Activated T-helper 1 cell treated with anti-CD3 and anti-CD28 coated beads, Interleukin-2, amount 50 U/mL, for 16 hours (primary cell): Measurements from ENCODE around the gene SLC23A2.

Source experiments
- DNase-seq, 2 donors: peaks; one replicate each; pipeline ENCODE4 v3.0.0-alpha.2; 2020; ENCODE audit warnings: low read depth in 1 of 2, low spot score in 1 of 2

SLC23A2 gene

GRCh38 chr20:4820806-4821518 lies 180.3 kb downstream of the SLC23A2 start:
- no peak for DNase-seq

DNA sequence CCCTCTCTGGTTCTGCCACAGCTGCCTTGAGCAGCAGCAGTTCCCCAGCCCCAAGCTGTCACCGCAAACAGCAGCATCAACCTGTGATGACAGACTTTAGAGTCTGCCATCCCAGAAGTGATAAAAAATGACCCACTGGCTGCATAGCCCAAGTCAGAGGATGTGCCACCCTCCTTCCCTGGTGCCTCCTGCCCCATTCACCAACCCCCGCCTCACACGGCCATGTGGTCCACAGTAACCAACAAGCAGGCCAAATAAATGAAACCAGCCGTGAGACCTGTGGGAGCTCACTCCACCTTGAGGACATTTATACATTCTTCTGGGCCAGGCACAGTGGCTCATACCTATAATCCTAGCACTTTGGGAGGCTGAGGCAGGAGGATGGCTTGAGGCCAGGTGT lies 181.4 kb downstream of the SLC23A2 start:
- no peak for DNase-seq

DNA sequence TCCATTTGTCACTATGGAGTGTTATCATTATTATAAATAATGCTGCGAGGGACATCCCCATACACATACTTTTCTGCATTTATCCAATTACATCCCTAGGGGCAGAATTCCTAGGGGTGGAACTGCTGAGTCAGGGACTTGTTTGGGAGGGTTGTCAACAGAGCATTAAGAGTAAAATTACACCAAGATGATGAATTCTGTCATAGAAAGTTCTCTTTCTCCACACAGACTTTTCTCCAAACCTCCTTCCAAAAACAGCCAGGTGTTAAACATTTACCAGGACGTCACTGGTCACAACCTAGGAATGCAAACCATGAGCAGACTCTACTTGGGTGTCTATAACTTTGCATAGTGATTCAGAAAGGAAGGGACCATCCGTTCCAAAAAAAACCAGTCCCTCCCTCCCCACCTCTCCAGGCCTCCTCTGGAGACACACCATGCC lies 184.1 kb downstream of the SLC23A2 start:
- DNase-seq, result no peak

GRCh38 chr20:4815628-4816027 lies 185.7 kb downstream of the SLC23A2 start:
- DNase-seq, result no peak

- peak in 1 of 2 donors; percentile 70 for DNase-seq
These were observed 186.5 kb downstream of the SLC23A2 start for GRCh38 chr20:4814696-4815252.

- DNase-seq, result peak in 1 of 2 donors; percentile 21
These were observed 187.2 kb downstream of the SLC23A2 start for GRCh38 chr20:4813863-4814695.

DNA sequence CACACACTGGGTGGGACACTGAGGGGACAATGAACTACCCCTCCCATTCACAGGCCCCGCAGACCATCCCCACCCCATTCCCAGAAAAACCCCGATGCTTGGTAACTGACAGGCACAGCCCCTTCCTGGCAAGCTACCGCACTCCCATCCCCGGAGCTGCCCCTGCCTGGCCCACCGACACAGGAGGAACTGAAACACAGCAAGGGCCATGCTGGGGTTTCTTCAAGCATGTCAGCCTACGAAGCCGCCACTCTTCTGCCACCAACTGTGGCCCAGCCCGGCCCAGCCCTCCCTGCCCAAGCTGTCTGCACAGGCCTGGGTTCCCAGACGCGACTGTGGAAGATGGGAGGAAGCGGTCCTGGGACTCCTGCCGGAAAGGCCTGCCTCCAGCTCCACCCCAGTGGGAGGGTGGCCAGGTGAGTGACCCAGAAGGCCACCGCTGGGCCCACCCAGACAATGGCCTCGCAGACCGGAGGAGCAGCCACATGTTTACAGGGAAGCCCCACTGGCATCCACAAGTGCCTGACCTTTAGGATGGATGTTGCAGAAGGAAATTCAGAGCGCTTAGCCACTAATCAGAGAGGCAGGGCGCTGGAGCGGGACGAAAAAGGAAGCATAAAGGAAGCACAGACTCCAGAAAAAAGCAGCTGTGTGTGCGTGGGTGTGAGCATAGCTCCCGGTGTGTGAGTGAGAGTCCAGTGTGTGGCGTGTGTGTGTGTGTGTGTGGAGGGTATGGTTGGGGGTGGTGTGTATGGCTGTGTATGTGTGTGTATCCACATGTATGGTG lies 188.0 kb downstream of the SLC23A2 start:
- DNase-seq, result no peak

GRCh38 chr20:4812641-4813075 lies 188.7 kb downstream of the SLC23A2 start:
- DNase-seq, result no peak

GRCh38 chr20:4812216-4812615 lies 189.1 kb downstream of the SLC23A2 start:
- no peak for DNase-seq

DNA sequence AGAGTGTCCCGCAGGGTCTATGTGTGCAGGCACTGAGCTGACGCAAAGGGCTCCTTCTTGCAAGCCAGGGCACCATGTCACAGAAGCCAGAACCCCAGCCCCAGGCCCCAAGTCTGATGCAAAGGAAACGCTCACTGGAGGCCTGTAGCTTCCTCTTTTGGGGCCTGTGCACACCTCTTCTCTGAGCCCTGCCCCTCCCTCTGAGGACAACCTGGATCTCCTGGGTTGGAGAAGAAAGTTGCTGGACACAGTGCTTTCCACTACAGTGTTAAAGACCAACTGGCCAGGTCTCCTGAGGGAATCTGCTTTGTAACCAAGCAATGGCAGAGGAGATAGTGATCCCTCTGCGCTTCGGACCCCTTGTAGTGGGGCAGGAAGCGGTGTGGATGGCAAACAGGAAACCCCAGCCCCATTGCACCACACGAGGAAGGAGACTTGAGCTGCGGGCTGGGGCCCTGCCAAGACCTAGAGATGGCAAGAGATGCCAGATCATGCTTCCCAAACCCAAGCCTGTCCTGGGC lies 189.6 kb downstream of the SLC23A2 start:
- DNase-seq, result peak in 1 of 2 donors; percentile 52

DNA sequence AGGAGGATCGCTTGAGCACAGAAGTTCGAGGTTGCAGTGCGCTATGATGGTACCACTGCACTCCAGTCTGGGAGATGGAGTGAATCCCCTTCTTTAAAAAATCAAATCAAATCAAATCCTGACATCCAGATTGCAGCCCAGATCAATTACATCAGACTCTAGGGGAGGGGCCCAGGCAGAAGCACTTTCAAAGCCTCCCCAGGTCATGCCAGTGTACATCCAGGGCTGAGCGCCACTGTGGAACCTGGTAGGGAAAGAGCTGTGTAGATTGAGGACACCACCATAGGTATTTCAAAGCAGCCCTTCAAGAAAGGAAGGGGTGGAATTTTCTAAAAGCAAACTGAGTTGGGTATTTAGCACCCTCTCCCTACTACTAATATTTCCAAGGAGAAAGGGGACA lies 190.1 kb downstream of the SLC23A2 start:
- no peak for DNase-seq

DNA sequence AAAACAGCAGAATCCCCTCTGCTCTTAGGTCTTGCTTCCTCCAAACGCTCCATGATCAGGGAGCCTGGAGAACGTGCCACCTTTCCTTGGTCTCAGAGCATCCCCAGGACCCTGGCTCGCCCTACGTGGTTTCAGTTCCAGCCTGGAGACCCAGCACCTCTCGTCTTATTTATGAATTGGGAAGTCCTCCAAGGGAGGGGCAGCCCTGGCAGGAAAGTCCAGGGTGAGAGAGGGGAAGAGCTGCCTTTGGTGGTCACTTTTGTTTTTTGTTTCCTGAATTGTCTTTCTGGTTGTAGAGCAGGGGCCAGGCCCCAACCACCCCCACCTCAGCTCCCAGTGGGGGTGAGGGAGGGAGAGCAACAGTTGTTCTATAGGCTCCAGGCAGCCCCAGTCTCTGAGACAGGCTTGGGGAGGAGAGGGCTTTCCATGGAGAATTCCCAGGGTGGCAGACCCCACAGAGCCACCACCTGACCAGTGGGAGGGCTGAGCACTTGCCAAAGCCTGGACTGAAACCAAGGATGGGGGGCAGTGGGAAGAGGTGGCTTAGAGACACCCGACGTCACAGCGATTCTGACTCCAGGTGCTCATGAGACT lies 190.8 kb downstream of the SLC23A2 start:
- no peak for DNase-seq

- no peak for DNase-seq
These were observed 191.6 kb downstream of the SLC23A2 start for GRCh38 chr20:4809707-4810106.

DNA sequence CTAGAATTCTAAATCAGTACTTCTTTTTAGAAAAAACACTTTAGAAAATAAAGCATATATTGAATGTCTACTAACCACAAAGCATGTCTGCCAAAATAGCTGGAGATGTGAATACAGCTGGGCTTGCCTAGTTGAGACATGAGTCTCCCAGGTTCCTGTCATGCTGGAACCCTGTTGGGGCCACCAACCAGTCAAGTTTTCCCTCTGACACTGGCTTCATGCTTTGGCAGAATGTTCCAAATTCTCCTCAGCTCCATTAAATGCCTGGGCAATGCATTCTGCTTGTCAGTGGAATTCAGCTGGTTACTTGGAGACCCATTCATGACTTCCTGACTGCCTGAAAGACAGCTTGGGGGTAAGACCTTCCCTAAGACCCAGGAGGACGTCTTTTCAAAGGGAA lies 192.4 kb downstream of the SLC23A2 start:
- no peak for DNase-seq

GRCh38 chr20:4805663-4806449 lies 195.5 kb downstream of the SLC23A2 start:
- DNase-seq, result no peak

- DNase-seq, result no peak
These were observed 198.8 kb downstream of the SLC23A2 start for GRCh38 chr20:4802527-4802926.
